GM12878 (cell line): ENCODE data around the gene VSTM2B. TPM values are rescaled to one million over a fixed set of nuclear protein-coding genes. Genes with fewer than 3 reads are reported as not detected.

ENCODE experiments used
- ATAC-seq: fragments of 200-7000 bp; cut with Tn5 transposase; 3 replicates; pipeline ENCODE4 v1.9.1; 2020; ENCODE audit warnings: mild to moderate bottlenecking, moderate library complexity
- BruUV-seq: library from RNA; stranded (reverse); fragments of 400-500 nt; replicated peaks from 2 replicates; lab custom pipeline; 2021; lab: Mats Ljungman, UMichigan
- CTCF ChIA-PET: fragments of 300-600 bp; sonication (Branson Sonifier 250); formaldehyde crosslinking; extraction: SDS; loops from one replicate; lab custom pipeline; 2021; ENCODE audit warnings: inconsistent platforms; lab: Yijun Ruan, JAX
- POLR2A ChIA-PET: fragments of 350-600 bp; formaldehyde crosslinking; extraction: SDS; loops from one replicate; lab custom pipeline; 2021; ENCODE audit warnings: inconsistent platforms; lab: Charles Lee
- RAD21 ChIA-PET: fragments of 300-600 bp; sonication (Branson Sonifier 250); formaldehyde crosslinking; loops from one replicate; lab custom pipeline; 2023; ENCODE audit warnings: antibody characterized with exemption; ENCODE audit not compliant: unreplicated experiment; lab: Charles Lee
- SMC1A ChIA-PET: fragments of 300-600 bp; sonication (Branson Sonifier 250); formaldehyde crosslinking; loops from one replicate; lab custom pipeline; 2023; ENCODE audit not compliant: unreplicated experiment, uncharacterized antibody; lab: Charles Lee
- DNase-seq: peaks from one replicate; pipeline ENCODE4 v3.0.0-alpha.2; 2011; ENCODE audit warnings: low read depth, low spot score
- FAIRE-seq: peaks from 3 replicates; lab custom pipeline; 2011; peaks lifted over from hg19 to GRCh38; lab: Jason Lieb, UNC
- H2AFZ ChIP-seq: 2 replicates; pipeline ENCODE4 v1.6.0; 2011; ENCODE audit warnings: low read depth, low read length, control low read depth; ENCODE audit not compliant: control insufficient read depth
- H3K27ac ChIP-seq: 2 replicates; pipeline ENCODE4 v1.5.1; 2011; ENCODE audit warnings: control low read depth; ENCODE audit not compliant: control insufficient read depth, insufficient read depth
- H3K27me3 ChIP-seq, 2 experiments: replicated peaks in 1 of 2; 2 replicates each; pipeline versions ENCODE4 v1.6.0 to v1.6.1; 2011; ENCODE audit warnings: low read length in 1 of 2; ENCODE audit not compliant: control insufficient read depth in 2 of 2, insufficient read depth in 2 of 2
- H3K36me3 ChIP-seq, 2 experiments: 2 replicates each; pipeline ENCODE4 v1.5.1; 2011; ENCODE audit warnings: low read length in 1 of 2; ENCODE audit not compliant: control insufficient read depth in 2 of 2, insufficient read depth in 2 of 2
- H3K4me1 ChIP-seq: 2 replicates; pipeline ENCODE4 v1.6.1; 2011; ENCODE audit warnings: mild to moderate bottlenecking, low read length, moderate library complexity, mixed read lengths; ENCODE audit not compliant: control insufficient read depth, insufficient read depth
- H3K4me2 ChIP-seq: 2 replicates; pipeline ENCODE4 v1.6.0; 2011; ENCODE audit warnings: control low read depth; ENCODE audit not compliant: control insufficient read depth, insufficient read depth
- H3K4me3 ChIP-seq: fragments of 200-600 bp; sonication (generic); 2 replicates; pipeline ENCODE4 v1.5.1; 2016
- H3K79me2 ChIP-seq: 2 replicates; pipeline ENCODE4 v1.6.0; 2011; ENCODE audit warnings: low read length; ENCODE audit not compliant: control insufficient read depth, insufficient read depth
- H3K9ac ChIP-seq: 2 replicates; pipeline ENCODE4 v1.8.0; 2011; ENCODE audit warnings: low read length, control low read depth, mixed read lengths; ENCODE audit not compliant: control insufficient read depth, insufficient read depth
- H3K9me3 ChIP-seq: replicated peaks from 3 replicates; pipeline ENCODE4 v1.5.1; 2011; ENCODE audit warnings: mild to moderate bottlenecking, low read length; ENCODE audit not compliant: control insufficient read depth, insufficient read depth
- H4K20me1 ChIP-seq: 2 replicates; pipeline ENCODE4 v1.6.0; 2011; ENCODE audit not compliant: control insufficient read depth, insufficient read depth
- BMI1 ChIP-seq: fragments of 450-650 bp; IDR thresholded peaks from 2 replicates; pipeline ENCODE4 v1.6.1; 2016; ENCODE audit warnings: mild to moderate bottlenecking, moderate library complexity, borderline replicate concordance
- CBFB ChIP-seq: IDR thresholded peaks from 2 replicates; pipeline ENCODE4 v1.6.1; 2016; ENCODE audit warnings: antibody characterized with exemption, low read depth
- CREB1 ChIP-seq: IDR thresholded peaks from 2 replicates; pipeline ENCODE4 v1.6.1; 2012; ENCODE audit warnings: low read depth, mild to moderate bottlenecking, inconsistent platforms
- CTCF ChIP-seq, 3 experiments: IDR thresholded peaks in 2 of 3; conservative IDR thresholded peaks in 1 of 3; 2 replicates each; pipeline ENCODE4 v1.5.1; 2011; ENCODE audit warnings: low read depth in 3 of 3, low read length in 3 of 3, mild to moderate bottlenecking in 3 of 3, control low read depth in 2 of 3, moderate library complexity in 2 of 3, inconsistent platforms in 1 of 3, mixed read lengths in 1 of 3; ENCODE audit not compliant: control insufficient read depth in 2 of 3, insufficient read depth in 1 of 3; ENCODE audit errors: extremely low read depth in 1 of 3
- E2F4 ChIP-seq: IDR thresholded peaks from 2 replicates; pipeline ENCODE4 v1.6.1; 2012; ENCODE audit warnings: low read depth, low read length, improper control_type of control experiment
- EGR1 ChIP-seq, 2 experiments: IDR thresholded peaks; 1 replicate in 1 of 2; 2 replicates in 1 of 2; pipeline ENCODE4 v1.6.1; 2011 to 2012; ENCODE audit warnings: low read depth in 2 of 2, low read length in 2 of 2, borderline replicate concordance in 1 of 2, mild to moderate bottlenecking in 1 of 2, moderate library complexity in 1 of 2
- EZH2 ChIP-seq: IDR thresholded peaks from 2 replicates; pipeline ENCODE4 v1.6.1; 2012; ENCODE audit warnings: low read depth, mild to moderate bottlenecking, control low read depth, inconsistent platforms, low read length, borderline replicate concordance; ENCODE audit not compliant: control insufficient read depth
- GABPA ChIP-seq: IDR thresholded peaks from 2 replicates; pipeline ENCODE4 v1.6.1; 2014; ENCODE audit warnings: antibody characterized with exemption, low read depth, mild to moderate bottlenecking, inconsistent platforms
- HSF1 ChIP-seq: fragments of 150-350 bp; IDR thresholded peaks from 2 replicates; pipeline ENCODE4 v1.6.1; 2014; ENCODE audit warnings: mild to moderate bottlenecking, low read depth, low read length
- NFXL1 ChIP-seq: fragments of 450-650 bp; IDR thresholded peaks from 2 replicates; pipeline ENCODE4 v1.6.1; 2017; ENCODE audit warnings: antibody characterized with exemption, mild to moderate bottlenecking, borderline replicate concordance
- NR2C1 ChIP-seq: fragments of 450-650 bp; IDR thresholded peaks from 2 replicates; pipeline ENCODE4 v1.6.1; 2017; ENCODE audit warnings: antibody characterized with exemption, mild to moderate bottlenecking, moderate library complexity
- POU2F2 ChIP-seq: IDR thresholded peaks from 3 replicates; pipeline ENCODE4 v1.6.1; 2011; ENCODE audit warnings: low read depth, mild to moderate bottlenecking, low read length, borderline replicate concordance
- STAT1 ChIP-seq: fragments of 450-650 bp; conservative IDR thresholded peaks from 2 replicates; pipeline ENCODE4 v1.6.1; 2014; ENCODE audit warnings: antibody characterized with exemption, mild to moderate bottlenecking
- TAF1 ChIP-seq: IDR thresholded peaks from 2 replicates; pipeline ENCODE4 v1.6.1; 2011; ENCODE audit warnings: mild to moderate bottlenecking, low read depth, low read length, borderline replicate concordance
- USF1 ChIP-seq: IDR thresholded peaks from 2 replicates; pipeline ENCODE4 v1.6.1; 2011; ENCODE audit warnings: borderline replicate concordance, low read depth, mild to moderate bottlenecking, moderate library complexity, mixed read lengths, low read length; ENCODE audit not compliant: insufficient read depth; ENCODE audit errors: extremely low read length
- YY1 ChIP-seq: IDR thresholded peaks from 2 replicates; pipeline ENCODE4 v1.6.1; 2011; ENCODE audit warnings: low read depth, mild to moderate bottlenecking, low read length
- WGBS: methylation state at CpG from one replicate; pipeline ENCODE4 v1.1.6; 2016; ENCODE audit warnings: low lambda C conversion rate; ENCODE audit not compliant: insufficient replicate concordance, insufficient coverage; ENCODE audit errors: missing lambda C conversion rate; 5-methylcytosine and 5-hydroxymethylcytosine counted together
- in situ Hi-C: fragments of 300-500 bp; cut with MboI; formaldehyde crosslinking; loops from 9 replicates; pipeline ENCODE4 v1.14.3; 2018; ENCODE audit warnings: mixed read lengths
- intact Hi-C: fragments of 100-400 bp; cut with micrococcal nuclease; formaldehyde crosslinking; loops from one replicate; pipeline ENCODE4 v1.14.2; 2022; ENCODE audit not compliant: unreplicated experiment
- polyA plus RNA-seq, 11 experiments: library from polyadenylated mRNA; depleted of rRNA in 4 of 11; unstranded in 6 of 11; stranded (reverse) in 5 of 11; fragments of >200 nt; fragmentation: Nextera tagmentation in 4 of 11; fragmentation: Illumina TruSeq in 1 of 11; extraction: Ambion mirVana in 4 of 11; extraction: Trizol in 1 of 11; gene quantifications; 1 replicate in 1 of 11; 2 replicates in 10 of 11; pipeline versions ENCODE4 v1.2.1 to v1.2.3, GENCODE V29; 2011 to 2016; ENCODE audit warnings: inconsistent platforms in 2 of 11, missing spikeins in 2 of 11, low read depth in 1 of 11
- total RNA-seq, 4 experiments: library from RNA; depleted of rRNA in 3 of 4; stranded (reverse); fragments of >200 nt in 3 of 4; fragmentation: Illumina TruSeq in 1 of 4; extraction: Trizol in 1 of 4; gene quantifications; 2 replicates each; pipeline versions ENCODE4 v1.2.1 to v1.2.3, GENCODE V29; 2013 to 2021
- TF ChIP-seq, protein P1 (sequence below): IDR thresholded peaks from 2 replicates; pipeline ENCODE4 v1.6.1; 2012; ENCODE audit warnings: low read depth, low read length, improper control_type of control experiment

The VSTM2B gene
- total and polyA plus RNA-seq, 10 of the 15 experiments (the other 5 are each of a cell fraction or from before 2014, with no cell fraction given) = not detected

DNA sequence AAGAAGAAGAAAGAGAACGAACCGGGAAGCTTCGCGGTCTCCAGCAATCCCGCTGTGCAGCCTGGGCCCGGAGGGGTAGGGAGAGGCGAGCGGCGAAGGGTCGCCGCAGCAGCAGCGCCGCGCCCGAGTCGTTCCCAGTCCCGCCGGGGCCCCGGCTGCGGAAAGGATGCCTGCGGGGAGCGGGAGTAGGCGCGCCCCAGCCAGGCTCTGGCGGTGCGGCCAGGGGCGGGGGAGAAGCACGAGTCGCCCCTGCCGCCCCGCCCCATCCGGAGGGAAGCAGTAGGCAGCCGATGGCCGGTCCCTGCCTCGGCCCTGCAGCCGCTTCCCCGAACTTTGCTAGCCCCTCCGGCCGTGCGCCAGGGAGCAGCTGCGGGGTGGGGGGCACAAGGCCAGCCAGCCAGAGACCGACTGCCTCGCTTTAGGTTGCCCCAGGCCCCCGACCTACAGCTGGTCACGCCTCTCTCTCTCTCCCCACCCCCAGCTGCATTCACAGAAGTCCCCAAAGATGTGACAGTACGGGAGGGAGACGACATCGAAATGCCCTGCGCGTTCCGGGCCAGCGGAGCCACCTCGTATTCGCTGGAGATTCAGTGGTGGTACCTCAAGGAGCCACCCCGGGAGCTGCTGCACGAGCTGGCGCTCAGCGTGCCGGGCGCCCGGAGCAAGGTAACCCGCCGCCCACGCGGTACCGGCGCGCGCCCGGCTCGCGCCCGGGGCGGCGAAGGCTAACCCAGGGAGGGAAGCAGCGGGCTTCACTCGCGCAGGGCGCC, 1.1 kb downstream of the VSTM2B start:
- Histone ChIP-seq H3K4me1 (no peaks in the 10 kb centered on the region), H2AFZ (no peak overlapping the region), H3K27me3 (peaks cover 9 to 22% of the 10 kb centered on the region in 2 experiments), H3K79me2 (no peaks in the 10 kb centered on the region), H3K27ac (no peak overlapping the region), H3K9ac (no peak overlapping the region), H4K20me1 (no peaks in the 10 kb centered on the region), H3K36me3 (no peaks in the 10 kb centered on the region), H3K4me3 (no peak overlapping the region), H3K4me2 (no peak overlapping the region), H3K9me3 (no peaks in the 10 kb centered on the region)
- intact Hi-C loops (loop anchor here (5.0 kb wide), 1 partner anchor 60 kb away; no protein-coding TSS in a partner anchor), in situ Hi-C loops (no loop called here)
- ChIA-PET CTCF (no interaction called here), POLR2A (no interaction called here), RAD21 (no interaction called here), SMC1A (no interaction called here)
- no peak for DNase-seq
- ATAC-seq = no peak
- no TSS peak for BruUV-seq
- no peak for FAIRE-seq
- WGBS = 6% methylated on average over 76 of the region's 79 CpGs
- no peak for TF ChIP-seq EZH2
- TF ChIP-seq NR2C1 = no peak
- TF ChIP-seq USF1 = no peak
- TF ChIP-seq E2F4 = no peak
- TF ChIP-seq TAF1 = no peak
- no peak for TF ChIP-seq POU2F2
- TF ChIP-seq, protein P1, sequence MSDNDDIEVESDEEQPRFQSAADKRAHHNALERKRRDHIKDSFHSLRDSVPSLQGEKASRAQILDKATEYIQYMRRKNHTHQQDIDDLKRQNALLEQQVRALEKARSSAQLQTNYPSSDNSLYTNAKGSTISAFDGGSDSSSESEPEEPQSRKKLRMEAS = no peak
- TF ChIP-seq EGR1 (IDR thresholded peaks at IDR 0.05; ENCODE audit: borderline replicate concordance in 1 of 2, low read depth in 2 of 2, low read length in 2 of 2) = no peak
- no peak for TF ChIP-seq NFXL1
- TF ChIP-seq CREB1 = no peak
- no peak for TF ChIP-seq BMI1
- TF ChIP-seq STAT1 = no peak
- no peak for TF ChIP-seq CBFB
- TF ChIP-seq CTCF (IDR thresholded peaks at IDR 0.05 in 2 of 3, conservative IDR thresholded peaks at IDR 0.05 in 1 of 3; ENCODE audit: control insufficient read depth in 2 of 3, extremely low read depth in 1 of 3, insufficient read depth in 1 of 3, low read depth in 3 of 3, low read length in 3 of 3) = no peak
- no peak for TF ChIP-seq YY1
- no peak for TF ChIP-seq HSF1
- TF ChIP-seq GABPA = no peak
